HG03354 (cell line): ENCODE data around the gene ATP6V1F.

Experiments
- ATAC-seq: cut with Tn5 transposase; IDR thresholded peaks from one replicate; pipeline ENCODE4 v1.9.1; 2021; ENCODE audit warnings: mild to moderate bottlenecking; ENCODE audit not compliant: unreplicated experiment, poor library complexity, severe bottlenecking

The ATP6V1F gene

DNA sequence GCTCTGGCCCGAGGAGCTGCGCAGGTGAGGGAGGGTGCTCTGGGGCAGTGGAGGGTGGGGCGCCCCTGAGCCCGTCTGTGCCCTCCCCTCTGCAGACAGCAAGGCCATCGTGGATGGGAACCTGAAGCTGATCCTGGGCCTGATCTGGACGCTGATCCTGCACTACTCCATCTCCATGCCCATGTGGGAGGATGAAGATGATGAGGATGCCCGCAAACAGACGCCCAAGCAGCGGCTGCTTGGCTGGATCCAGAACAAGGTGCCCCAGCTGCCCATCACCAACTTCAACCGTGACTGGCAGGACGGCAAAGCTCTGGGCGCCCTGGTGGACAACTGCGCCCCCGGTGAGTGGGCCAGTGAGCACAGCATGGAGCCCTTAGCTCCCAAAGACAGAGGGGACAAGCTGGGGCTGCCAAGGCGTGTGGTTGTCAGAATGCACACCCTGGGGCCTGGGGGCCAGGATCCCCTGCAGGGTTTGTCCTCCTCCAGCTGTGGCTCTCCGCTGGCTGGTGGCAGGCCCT is 27.4 kb upstream of the ATP6V1F start:
- ATAC-seq, result no peak

DNA sequence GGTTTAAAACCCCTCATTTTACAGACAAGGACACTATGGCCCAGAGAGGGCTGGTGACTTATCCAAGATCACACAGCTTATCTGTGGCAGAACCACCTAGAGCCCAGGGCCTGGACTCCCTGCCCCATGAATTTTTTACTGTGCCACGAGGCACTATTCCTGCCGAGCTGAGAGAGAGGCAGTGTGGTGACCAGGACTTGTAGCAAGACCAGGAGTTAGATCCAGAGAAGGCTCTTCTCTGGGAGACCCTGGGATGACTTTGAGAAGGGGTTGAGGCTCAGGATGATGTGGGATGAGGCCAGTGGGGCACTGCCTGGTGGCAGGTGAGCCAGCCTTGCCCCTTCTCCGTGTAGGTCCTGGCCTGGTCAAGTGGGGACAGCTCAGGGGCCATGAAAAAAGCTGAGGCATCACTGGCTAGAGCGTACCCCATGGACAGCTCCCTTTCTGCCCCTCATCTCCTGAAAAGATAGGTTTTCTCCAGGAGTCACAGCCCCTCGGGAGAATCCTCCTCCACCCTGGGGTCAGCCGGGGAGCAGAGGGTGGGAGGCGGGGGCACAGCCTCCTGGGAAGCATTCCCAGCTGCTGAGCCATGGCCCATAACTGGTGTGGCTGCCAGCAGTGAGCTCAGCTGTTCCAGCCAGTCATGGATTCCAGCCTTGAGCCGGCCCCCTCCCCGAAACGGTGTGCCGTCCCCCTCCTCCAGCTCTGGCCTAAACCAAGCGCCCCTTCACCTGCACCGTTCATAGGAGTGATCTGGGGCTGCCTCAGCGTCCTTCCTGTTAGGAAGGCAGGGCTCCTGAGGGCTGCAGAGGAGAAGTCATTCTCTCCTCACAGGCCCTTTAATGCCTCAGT is 26.6 kb upstream of the ATP6V1F start:
- no peak for ATAC-seq

DNA sequence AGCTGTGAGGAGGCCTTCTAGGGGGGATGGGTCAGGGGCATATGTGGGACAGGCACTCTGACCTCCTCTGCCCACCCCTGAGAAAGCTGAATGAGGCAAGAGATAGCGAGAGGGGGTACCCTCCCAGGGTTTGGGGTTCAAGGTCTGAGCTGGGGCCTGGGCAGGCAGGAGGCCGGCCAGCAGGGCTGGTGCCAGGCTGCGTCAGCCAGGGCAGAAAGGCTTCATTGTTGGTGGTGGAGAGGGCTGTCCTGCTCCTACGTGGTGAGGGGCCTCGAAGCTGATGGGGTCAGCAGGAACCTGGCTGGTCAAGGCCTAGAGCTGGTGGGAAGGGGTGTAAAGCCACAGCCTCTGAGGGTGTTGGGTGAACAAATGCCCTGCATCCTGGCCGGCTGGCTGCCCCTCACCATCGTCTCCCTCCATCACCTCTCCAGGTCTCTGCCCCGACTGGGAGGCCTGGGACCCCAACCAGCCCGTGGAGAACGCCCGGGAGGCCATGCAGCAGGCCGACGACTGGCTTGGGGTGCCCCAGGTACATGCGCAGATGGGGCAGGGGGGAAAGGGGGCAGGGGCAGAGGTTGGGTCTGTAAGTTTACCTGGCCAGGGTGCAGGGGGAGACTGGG is 25.8 kb upstream of the ATP6V1F start:
- ATAC-seq, result no peak

DNA sequence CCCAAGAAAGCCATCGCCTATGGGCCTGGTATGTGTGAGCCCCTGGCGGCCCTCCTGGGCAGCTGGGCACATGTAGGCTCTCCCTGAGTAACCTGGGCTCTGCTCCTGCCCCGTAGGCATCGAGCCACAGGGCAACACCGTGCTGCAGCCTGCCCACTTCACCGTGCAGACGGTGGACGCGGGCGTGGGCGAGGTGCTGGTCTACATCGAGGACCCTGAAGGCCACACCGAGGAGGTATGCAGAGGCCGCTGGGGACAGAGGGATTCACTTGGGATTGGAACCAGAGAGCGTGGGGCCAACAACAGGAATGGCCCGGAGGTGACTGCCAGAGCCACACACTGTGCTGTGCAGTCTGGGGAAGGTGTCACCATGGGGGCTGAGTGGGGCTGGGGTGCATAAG is 25.1 kb upstream of the ATP6V1F start:
- no peak for ATAC-seq

DNA sequence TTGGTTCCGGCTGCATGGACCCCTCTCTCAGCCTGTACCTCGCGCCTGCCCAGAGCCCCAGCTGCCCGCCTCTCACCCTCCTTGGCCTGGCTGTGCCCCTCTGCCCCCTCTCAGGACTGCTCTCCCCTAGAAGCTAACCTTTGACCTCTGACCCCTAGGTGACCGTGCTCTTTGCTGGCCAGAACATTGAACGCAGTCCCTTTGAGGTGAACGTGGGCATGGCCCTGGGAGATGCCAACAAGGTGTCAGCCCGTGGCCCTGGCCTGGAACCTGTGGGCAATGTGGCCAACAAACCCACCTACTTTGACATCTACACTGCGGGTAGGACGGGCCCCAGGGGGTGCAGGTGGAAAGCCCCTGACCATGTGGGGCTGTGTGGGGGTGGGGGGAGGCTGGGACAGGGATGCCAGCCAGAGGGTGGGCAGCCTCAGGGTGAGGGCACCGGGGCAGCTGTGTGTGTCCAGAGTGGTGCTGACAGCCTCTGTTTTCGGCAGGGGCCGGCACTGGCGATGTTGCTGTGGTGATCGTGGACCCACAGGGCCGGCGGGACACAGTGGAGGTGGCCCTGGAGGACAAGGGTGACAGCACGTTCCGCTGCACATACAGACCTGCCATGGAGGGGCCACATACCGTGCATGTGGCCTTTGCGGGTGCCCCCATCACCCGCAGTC is 24.4 kb upstream of the ATP6V1F start:
- no peak for ATAC-seq

DNA sequence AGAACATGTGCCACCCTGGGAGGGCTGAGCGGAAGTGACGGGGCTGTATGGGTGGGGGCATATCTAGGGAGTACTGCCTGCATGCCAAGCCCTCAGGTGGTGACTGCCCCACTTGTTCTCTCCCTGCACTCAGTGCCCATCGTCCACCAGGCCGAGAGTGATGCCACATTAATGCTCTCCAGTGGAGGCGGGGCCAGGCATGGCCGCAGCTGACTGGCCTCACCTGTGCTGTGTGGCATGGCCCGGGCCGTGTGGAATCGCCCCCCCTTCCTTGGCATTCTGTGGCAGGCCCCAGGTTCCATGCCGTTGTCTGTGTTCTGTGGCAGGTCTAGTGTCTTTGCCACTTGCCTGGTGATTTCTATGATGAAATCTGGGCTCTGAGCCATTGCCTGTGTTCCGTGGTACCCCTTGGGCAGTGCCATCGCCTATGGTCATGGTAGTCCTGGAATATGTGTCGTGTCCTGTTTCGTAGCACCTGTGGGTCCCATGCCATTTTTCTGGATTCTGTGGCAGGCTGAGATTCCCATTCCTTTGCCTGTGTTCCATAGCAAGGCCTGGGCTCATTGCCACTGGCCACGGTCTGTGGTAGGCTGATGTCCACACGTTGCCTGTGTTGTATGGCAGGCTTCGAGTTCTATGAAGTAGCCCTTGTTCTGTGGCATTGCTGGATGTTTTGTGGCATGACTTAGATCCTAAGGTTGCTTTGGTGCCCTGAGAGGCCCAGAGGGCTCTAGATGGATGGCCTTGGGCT is 23.5 kb upstream of the ATP6V1F start:
- ATAC-seq, result no peak

DNA sequence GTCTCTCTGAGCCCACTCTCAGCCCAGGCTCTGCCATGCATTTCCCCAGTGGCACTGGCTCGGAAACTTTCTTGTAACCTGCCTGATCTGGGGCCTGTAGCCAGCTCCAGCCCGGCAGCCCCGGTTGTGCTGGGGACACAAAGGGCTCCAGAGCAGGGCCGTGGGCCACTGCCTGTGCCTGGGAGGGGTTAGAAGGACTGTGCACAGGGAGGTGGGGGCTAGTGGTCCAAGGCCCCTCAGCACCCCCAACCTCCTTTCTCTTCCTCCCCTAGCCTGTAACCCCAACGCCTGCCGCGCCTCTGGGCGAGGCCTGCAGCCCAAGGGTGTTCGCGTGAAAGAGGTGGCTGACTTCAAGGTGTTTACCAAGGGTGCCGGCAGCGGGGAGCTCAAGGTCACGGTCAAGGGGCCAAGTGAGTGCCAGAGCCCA is 22.9 kb upstream of the ATP6V1F start:
- ATAC-seq, result no peak

DNA sequence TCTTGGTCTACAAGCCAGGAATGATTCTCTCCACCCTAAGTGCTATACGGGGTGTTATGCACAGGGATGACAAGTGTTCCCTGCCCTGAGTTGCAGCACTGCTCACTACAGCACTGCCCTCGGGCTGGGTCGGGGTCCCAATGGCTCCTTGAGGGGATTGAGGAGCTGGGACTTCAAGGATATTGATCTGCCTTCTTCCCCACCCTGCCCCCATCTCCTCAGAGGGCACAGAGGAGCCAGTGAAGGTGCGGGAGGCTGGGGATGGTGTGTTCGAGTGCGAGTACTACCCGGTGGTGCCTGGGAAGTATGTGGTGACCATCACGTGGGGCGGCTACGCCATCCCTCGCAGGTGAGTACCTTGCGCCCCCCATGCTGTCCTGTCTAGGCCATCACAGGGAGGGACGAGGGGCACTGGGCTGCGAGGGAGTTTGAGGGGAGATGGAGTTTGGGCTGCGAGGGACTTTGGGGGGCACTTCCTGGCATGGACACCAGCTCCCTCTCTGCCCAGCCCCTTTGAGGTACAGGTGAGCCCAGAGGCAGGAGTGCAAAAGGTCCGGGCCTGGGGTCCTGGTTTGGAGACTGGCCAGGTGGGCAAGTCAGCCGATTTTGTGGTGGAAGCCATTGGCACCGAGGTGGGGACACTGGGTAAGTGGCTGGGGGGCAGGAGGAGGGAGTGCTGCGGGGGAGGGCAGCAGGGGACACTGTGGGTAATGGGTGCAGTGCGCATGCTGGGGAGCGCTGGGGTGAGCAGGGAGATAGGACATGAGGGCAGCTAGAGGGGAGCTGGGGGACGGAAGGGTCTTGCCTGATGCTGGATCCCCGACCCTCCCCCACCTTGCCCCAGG is 22.1 kb upstream of the ATP6V1F start:
- ATAC-seq, result no peak

DNA sequence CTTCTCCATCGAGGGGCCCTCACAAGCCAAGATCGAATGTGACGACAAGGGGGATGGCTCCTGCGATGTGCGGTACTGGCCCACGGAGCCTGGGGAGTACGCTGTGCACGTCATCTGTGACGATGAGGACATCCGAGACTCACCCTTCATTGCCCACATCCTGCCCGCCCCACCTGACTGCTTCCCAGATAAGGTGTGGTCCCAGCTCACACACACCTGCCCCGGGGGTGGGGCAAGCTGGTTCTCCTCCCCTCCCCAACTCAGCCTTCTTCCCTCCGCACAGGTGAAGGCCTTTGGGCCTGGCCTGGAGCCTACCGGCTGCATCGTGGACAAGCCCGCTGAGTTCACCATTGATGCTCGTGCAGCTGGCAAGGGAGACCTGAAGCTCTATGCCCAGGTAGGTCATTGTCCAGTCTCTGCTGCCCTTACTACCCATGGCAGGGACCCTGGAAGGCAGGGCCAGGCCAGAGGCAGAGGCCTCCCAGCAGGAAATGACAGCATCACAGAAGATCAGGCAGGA is 21.4 kb upstream of the ATP6V1F start:
- no peak for ATAC-seq

DNA sequence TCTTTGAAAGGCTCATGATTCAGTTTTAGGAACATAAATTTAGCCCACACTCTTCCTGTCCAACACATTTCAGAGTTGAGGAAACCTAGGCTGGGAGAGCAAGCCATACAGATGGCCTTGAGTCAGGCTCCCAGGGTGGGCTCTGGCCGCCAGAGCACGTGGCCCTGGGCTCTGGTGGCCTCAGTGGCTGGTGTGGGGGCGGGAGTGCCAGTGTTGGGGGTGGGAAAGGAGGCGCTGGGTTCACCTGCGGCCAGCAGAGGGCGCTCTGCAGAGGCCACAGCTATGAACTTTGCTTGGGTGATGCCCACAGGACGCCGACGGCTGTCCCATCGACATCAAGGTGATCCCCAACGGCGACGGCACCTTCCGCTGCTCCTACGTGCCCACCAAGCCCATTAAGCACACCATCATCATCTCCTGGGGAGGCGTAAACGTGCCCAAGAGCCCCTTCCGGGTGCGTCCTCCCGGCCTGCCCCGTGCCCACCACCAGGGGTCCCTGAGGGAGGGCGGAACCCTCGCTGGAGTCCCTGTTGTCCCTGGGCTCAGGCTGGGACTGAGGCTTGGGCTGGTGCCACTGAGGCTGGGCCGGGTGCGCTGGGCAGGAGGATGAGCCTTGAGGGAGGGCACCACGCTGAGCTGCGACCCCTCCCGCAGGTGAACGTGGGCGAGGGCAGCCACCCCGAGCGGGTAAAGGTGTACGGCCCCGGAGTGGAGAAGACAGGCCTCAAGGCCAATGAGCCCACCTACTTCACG is 20.6 kb upstream of the ATP6V1F start:
- no peak for ATAC-seq

DNA sequence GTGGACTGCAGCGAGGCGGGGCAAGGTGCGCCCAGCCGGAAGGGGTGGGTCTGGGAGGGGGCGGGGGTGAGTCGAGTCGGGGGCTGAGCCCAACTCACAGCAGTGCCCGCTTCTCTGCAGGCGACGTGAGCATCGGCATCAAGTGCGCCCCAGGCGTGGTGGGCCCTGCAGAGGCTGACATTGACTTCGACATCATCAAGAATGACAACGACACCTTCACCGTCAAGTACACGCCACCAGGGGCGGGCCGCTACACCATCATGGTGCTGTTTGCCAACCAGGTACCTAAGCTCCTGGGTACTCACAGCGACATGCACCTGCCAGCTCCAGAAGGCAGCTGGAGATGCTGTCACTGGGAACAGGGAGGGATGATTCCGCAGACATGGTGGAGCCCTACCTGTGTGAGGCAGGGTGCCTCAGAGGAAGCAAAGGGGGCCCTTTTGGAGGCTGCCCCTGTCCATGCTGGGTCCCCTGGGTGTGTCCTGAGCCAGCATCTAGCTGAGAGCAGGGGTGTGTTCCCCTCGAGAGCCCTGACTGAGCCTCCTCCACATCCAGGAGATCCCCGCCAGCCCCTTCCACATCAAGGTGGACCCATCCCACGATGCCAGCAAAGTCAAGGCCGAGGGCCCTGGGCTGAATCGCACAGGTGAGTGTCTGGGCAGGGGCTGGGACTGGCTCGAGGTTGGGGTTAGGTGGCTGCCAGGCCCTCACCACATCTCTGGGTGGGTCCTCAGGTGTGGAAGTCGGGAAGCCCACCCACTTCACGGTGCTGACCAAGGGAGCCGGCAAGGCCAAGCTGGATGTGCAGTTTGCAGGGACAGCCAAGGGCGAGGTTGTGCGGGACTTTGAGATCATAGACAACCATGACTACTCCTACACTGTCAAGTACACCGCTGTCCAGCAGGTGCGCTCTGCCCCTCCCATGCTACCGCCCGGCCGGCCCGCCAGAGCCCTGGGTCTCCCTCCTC is 19.7 kb upstream of the ATP6V1F start:
- ATAC-seq, result no peak

DNA sequence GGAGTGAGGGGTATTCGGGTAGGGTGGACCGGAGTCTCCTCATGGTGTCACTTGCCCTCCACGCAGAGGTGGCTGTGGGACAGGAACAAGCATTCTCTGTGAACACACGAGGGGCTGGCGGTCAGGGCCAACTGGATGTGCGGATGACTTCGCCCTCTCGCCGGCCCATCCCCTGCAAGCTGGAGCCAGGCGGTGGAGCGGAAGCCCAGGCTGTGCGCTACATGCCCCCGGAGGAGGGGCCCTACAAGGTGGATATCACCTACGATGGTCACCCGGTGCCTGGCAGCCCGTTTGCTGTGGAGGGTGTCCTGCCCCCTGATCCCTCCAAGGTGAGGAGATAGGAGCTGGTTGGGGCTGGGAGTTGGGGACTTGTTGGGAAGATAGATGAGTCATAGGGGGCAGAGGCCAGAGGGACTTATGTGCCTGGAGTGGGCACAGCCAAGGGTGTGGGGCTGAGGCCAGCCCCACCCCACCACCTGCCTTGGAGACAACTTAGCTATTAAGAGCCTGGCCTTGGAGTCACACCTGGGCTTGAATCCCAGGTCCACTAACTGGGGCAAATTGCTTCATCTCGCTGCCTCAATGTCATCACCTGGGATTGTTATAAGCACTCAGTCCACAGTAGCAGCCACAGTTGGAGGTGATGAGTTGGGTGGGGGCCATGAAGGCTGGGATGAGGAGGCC is 18.6 kb upstream of the ATP6V1F start:
- ATAC-seq, result no peak

DNA sequence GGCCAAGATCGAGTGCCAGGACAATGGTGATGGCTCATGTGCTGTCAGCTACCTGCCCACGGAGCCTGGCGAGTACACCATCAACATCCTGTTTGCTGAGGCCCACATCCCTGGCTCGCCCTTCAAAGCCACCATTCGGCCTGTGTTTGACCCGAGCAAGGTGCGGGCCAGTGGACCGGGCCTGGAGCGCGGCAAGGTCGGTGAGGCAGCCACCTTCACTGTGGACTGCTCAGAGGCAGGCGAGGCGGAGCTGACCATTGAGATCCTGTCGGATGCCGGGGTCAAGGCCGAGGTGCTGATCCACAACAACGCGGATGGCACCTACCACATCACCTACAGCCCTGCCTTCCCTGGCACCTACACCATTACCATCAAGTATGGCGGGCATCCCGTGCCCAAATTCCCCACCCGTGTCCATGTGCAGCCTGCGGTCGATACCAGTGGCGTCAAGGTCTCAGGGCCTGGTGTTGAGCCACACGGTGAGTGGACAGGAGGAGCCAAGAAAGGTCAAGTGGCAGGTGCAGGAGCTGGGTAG is 17.8 kb upstream of the ATP6V1F start:
- ATAC-seq, result no peak

DNA sequence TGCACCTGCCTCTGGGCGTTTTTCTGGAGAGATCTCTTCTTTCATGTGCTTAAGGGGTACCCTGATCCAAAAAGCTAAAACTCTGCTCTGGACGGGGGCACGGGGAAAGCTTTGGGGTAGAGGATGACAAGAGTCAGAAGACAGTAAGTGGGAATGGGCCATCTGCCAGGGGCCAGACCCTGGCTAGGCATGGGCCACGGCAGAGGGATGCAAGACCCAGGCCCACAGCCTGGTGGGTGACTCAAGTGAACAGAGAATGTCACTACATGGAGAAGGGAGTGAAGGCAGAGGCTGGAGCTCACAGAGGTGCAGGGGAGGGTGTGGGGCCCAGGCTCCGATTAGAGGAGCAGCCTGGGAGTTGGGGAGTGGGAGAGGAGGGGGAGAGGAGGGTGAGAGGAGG is 17.2 kb upstream of the ATP6V1F start:
- no peak for ATAC-seq

DNA sequence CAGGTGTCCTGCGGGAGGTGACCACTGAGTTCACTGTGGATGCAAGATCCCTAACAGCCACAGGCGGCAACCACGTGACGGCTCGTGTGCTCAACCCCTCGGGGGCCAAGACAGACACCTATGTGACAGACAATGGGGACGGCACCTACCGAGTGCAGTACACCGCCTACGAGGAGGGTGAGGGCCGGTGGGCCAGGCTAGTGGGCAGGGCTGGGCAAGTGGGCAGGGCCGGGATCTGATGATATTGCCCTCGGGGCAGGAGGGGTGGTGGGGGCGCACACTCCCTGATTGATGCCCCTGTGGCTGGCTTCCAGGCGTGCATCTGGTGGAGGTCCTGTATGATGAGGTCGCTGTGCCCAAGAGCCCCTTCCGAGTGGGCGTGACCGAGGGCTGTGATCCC is 16.7 kb upstream of the ATP6V1F start:
- no peak for ATAC-seq

DNA sequence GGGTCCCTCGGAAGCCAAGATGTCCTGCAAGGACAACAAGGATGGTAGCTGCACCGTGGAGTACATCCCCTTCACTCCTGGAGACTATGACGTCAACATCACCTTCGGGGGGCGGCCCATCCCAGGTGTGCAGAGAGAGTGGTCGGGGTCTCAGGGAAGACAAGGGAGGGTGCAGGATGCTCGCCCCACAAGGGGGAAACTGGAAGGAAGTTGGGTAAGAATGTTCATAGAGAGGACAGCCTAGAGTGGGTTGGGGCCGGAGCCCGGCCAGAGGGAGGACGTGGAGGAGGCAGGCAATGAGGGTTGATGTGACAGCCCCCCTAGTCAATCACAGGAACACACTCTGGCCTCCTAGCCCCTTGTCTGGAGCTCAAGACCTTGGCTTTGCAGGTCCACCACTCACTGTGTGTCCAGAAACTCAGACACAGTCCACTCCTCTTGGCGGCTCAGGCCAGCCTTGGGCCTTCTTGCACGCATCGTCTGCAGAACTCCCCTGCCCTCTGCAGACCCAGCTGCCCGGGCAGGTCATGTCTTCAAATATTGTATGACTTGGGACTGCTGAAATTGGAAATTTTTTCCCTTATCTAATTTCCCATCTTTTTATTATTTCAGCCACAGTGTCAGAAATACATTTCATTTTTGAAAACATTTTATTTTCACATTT is 15.7 kb upstream of the ATP6V1F start:
- no peak for ATAC-seq
